Measurements from ENCODE around the gene SMARCD1.

The SMARCD1 gene

DNA sequence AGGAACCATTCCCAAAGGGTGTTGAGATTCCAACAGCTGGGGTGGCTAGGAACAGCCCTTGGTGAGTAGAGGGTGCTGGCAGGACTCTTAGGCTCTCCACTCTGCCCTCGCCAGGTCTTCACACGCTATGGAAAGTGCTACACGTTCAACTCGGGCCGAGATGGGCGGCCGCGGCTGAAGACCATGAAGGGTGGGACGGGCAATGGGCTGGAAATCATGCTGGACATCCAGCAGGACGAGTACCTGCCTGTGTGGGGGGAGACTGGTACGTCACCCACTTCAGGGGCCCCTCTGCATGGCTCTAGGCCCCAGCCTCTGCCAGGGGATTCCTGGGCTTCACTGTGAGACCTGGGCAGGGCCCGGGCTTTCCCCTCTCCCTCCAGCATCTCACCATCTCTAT lies 8.0 kb upstream of the SMARCD1 start:
- H3K79me2 ChIP-seq (ENCODE audit: insufficient read depth, low read length): no peaks in the 10 kb centered on the region
- no peaks in the 10 kb centered on the region for H3K4me1 ChIP-seq (ENCODE audit: insufficient read depth, low read length, poor library complexity, severe bottlenecking)
- TF ChIP-seq EZH2phosphoT487 (IDR thresholded peaks at IDR 0.05; ENCODE audit: borderline replicate concordance): no peak
- TF ChIP-seq, protein P1, sequence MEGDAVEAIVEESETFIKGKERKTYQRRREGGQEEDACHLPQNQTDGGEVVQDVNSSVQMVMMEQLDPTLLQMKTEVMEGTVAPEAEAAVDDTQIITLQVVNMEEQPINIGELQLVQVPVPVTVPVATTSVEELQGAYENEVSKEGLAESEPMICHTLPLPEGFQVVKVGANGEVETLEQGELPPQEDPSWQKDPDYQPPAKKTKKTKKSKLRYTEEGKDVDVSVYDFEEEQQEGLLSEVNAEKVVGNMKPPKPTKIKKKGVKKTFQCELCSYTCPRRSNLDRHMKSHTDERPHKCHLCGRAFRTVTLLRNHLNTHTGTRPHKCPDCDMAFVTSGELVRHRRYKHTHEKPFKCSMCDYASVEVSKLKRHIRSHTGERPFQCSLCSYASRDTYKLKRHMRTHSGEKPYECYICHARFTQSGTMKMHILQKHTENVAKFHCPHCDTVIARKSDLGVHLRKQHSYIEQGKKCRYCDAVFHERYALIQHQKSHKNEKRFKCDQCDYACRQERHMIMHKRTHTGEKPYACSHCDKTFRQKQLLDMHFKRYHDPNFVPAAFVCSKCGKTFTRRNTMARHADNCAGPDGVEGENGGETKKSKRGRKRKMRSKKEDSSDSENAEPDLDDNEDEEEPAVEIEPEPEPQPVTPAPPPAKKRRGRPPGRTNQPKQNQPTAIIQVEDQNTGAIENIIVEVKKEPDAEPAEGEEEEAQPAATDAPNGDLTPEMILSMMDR (conservative IDR thresholded peaks at IDR 0.05; ENCODE audit: low read length): no peak
- H3K9ac ChIP-seq (ENCODE audit: low read depth, low read length, poor library complexity, severe bottlenecking): no peak overlapping the region
- no peaks in the 10 kb centered on the region for H3K9me2 ChIP-seq (replicated peaks; ENCODE audit: low read depth, low read length)
- no peaks in the 10 kb centered on the region for H3K36me3 ChIP-seq (ENCODE audit: insufficient read depth, low read length)
- H3K9me3 ChIP-seq (ENCODE audit: insufficient read depth, low read depth, low read length): no peaks in the 10 kb centered on the region
- H3K4me3 ChIP-seq (ENCODE audit: low read length, poor library complexity, severe bottlenecking): no peak overlapping the region
- H3K4me2 ChIP-seq (ENCODE audit: low read depth, low read length, poor library complexity, severe bottlenecking): no peak overlapping the region
- H2AFZ ChIP-seq (ENCODE audit: low read length): no peak overlapping the region
- H4K20me1 ChIP-seq (ENCODE audit: insufficient read depth, low read length, poor library complexity, severe bottlenecking): no peaks in the 10 kb centered on the region
- H3K27me3 ChIP-seq (ENCODE audit: insufficient read depth, low read length, poor library complexity, severe bottlenecking): no peaks in the 10 kb centered on the region
- H3F3A ChIP-seq (ENCODE audit: low read depth): no peaks in the 10 kb centered on the region

DNA sequence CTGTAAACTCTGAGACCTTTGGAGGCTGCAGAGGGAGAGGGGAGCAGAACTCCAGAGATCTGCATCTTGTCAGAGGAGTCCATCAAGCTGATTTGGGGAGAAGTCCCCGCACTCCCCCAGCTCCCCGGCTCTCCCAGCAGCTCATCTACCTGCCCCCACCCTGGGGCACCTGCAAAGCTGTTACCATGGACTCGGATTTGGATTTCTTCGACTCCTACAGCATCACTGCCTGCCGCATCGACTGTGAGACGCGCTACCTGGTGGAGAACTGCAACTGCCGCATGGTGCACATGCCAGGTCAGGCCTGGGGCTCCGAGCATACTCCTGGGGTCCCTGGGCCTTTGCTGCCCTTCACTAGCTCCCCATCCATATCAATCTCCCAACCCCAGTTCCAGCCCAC lies 6.9 kb upstream of the SMARCD1 start:
- no peak overlapping the region for H3K4me3 ChIP-seq (ENCODE audit: low read length, poor library complexity, severe bottlenecking)
- H2AFZ ChIP-seq (ENCODE audit: low read length): no peak overlapping the region
- H3K9me2 ChIP-seq (replicated peaks; ENCODE audit: low read depth, low read length): no peaks in the 10 kb centered on the region
- no peak overlapping the region for H3K4me2 ChIP-seq (ENCODE audit: low read depth, low read length, poor library complexity, severe bottlenecking)
- no peaks in the 10 kb centered on the region for H3K9me3 ChIP-seq (ENCODE audit: insufficient read depth, low read depth, low read length)
- no peaks in the 10 kb centered on the region for H4K20me1 ChIP-seq (ENCODE audit: insufficient read depth, low read length, poor library complexity, severe bottlenecking)
- no peaks in the 10 kb centered on the region for H3K4me1 ChIP-seq (ENCODE audit: insufficient read depth, low read length, poor library complexity, severe bottlenecking)
- TF ChIP-seq, protein P1 (conservative IDR thresholded peaks at IDR 0.05; ENCODE audit: low read length): no peak
- no peak for TF ChIP-seq EZH2phosphoT487 (IDR thresholded peaks at IDR 0.05; ENCODE audit: borderline replicate concordance)
- H3K27me3 ChIP-seq (ENCODE audit: insufficient read depth, low read length, poor library complexity, severe bottlenecking): no peaks in the 10 kb centered on the region
- H3K79me2 ChIP-seq (ENCODE audit: insufficient read depth, low read length): no peaks in the 10 kb centered on the region
- no peaks in the 10 kb centered on the region for H3K36me3 ChIP-seq (ENCODE audit: insufficient read depth, low read length)
- H3F3A ChIP-seq (ENCODE audit: low read depth): no peaks in the 10 kb centered on the region
- no peak overlapping the region for H3K9ac ChIP-seq (ENCODE audit: low read depth, low read length, poor library complexity, severe bottlenecking)

DNA sequence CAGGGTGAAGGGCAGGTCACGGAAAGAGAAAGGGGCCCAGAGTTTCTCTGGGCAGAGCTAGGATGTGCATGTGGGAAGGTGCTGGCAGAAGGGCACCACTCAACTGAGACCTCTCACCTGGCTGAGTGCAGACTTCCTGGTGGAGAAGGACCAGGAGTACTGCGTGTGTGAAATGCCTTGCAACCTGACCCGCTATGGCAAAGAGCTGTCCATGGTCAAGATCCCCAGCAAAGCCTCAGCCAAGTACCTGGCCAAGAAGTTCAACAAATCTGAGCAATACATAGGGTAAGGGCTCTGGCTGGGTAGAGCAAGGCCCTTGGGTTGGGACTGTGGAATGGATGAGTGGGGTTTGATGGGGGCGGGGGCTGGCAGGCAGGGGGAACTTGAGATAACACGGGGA lies 5.4 kb upstream of the SMARCD1 start:
- H3K27me3 ChIP-seq (ENCODE audit: insufficient read depth, low read length, poor library complexity, severe bottlenecking): no peaks in the 10 kb centered on the region
- no peak overlapping the region for H3K4me2 ChIP-seq (ENCODE audit: low read depth, low read length, poor library complexity, severe bottlenecking)
- no peaks in the 10 kb centered on the region for H3K4me1 ChIP-seq (ENCODE audit: insufficient read depth, low read length, poor library complexity, severe bottlenecking)
- no peak overlapping the region for H3K9ac ChIP-seq (ENCODE audit: low read depth, low read length, poor library complexity, severe bottlenecking)
- H4K20me1 ChIP-seq (ENCODE audit: insufficient read depth, low read length, poor library complexity, severe bottlenecking): no peaks in the 10 kb centered on the region
- H3K9me2 ChIP-seq (replicated peaks; ENCODE audit: low read depth, low read length): no peaks in the 10 kb centered on the region
- no peaks in the 10 kb centered on the region for H3F3A ChIP-seq (ENCODE audit: low read depth)
- H3K79me2 ChIP-seq (ENCODE audit: insufficient read depth, low read length): peaks cover 10% of the 10 kb centered on the region; the same call in 1 of the 2 replicates
- no peak overlapping the region for H2AFZ ChIP-seq (ENCODE audit: low read length)
- H3K9me3 ChIP-seq (ENCODE audit: insufficient read depth, low read depth, low read length): no peaks in the 10 kb centered on the region
- no peaks in the 10 kb centered on the region for H3K36me3 ChIP-seq (ENCODE audit: insufficient read depth, low read length)
- TF ChIP-seq EZH2phosphoT487 (IDR thresholded peaks at IDR 0.05; ENCODE audit: borderline replicate concordance): no peak
- TF ChIP-seq, protein P1 (conservative IDR thresholded peaks at IDR 0.05; ENCODE audit: low read length): no peak
- H3K4me3 ChIP-seq (ENCODE audit: low read length, poor library complexity, severe bottlenecking): no peak overlapping the region
